Measurements from ENCODE around the gene MAPKAP1.

- TF ChIP-seq TAF1 (IDR thresholded peaks at IDR 0.05; ENCODE audit: borderline replicate concordance, insufficient read depth, low read length) (no peak), POLR2AphosphoS5 (IDR thresholded peaks at IDR 0.05; ENCODE audit: low read depth, low read length) (no peak), FOXP2 (optimal IDR thresholded peaks at IDR 0.05; ENCODE audit: borderline replicate concordance, extremely low read depth, extremely low read length, insufficient read depth) (no peak), SIN3A (IDR thresholded peaks at IDR 0.05; ENCODE audit: borderline replicate concordance, insufficient read depth, low read length) (no peak)
- TF ChIP-seq, protein P1, sequence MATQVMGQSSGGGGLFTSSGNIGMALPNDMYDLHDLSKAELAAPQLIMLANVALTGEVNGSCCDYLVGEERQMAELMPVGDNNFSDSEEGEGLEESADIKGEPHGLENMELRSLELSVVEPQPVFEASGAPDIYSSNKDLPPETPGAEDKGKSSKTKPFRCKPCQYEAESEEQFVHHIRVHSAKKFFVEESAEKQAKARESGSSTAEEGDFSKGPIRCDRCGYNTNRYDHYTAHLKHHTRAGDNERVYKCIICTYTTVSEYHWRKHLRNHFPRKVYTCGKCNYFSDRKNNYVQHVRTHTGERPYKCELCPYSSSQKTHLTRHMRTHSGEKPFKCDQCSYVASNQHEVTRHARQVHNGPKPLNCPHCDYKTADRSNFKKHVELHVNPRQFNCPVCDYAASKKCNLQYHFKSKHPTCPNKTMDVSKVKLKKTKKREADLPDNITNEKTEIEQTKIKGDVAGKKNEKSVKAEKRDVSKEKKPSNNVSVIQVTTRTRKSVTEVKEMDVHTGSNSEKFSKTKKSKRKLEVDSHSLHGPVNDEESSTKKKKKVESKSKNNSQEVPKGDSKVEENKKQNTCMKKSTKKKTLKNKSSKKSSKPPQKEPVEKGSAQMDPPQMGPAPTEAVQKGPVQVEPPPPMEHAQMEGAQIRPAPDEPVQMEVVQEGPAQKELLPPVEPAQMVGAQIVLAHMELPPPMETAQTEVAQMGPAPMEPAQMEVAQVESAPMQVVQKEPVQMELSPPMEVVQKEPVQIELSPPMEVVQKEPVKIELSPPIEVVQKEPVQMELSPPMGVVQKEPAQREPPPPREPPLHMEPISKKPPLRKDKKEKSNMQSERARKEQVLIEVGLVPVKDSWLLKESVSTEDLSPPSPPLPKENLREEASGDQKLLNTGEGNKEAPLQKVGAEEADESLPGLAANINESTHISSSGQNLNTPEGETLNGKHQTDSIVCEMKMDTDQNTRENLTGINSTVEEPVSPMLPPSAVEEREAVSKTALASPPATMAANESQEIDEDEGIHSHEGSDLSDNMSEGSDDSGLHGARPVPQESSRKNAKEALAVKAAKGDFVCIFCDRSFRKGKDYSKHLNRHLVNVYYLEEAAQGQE (IDR thresholded peaks at IDR 0.05; ENCODE audit: insufficient read depth in 1 of 2, low read depth in 2 of 2, low read length in 2 of 2): no peak
These were observed 262.8 kb downstream of the MAPKAP1 start for GRCh38 chr9:125444166-125444565.
